Tibial artery (tissue), 4 donors: ENCODE data around the gene SLC43A2.

Experiments
- DNase-seq, 2 donors: peaks; one replicate each; pipeline ENCODE4 v3.0.0-alpha.2; 2019
- H3K27ac ChIP-seq, 2 donors: fragments of 200-600 bp; sonication (generic) in 1 of 2; 1 replicate in 1 of 2; 2 replicates in 1 of 2; pipeline ENCODE4 v1.5.1; 2018 to 2019; ENCODE audit warnings: mild to moderate bottlenecking in 1 of 2
- H3K27me3 ChIP-seq, 2 donors: fragments of 200-600 bp; sonication (generic) in 1 of 2; one replicate each; pipeline versions ENCODE4 v1.5.1 to v1.6.0; 2016 to 2019
- H3K36me3 ChIP-seq, 3 donors: fragments of 200-600 bp; sonication (generic) in 2 of 3; one replicate each; pipeline ENCODE4 v1.5.1; 2016 to 2019; ENCODE audit warnings: mild to moderate bottlenecking in 2 of 3
- H3K4me1 ChIP-seq, 4 donors: fragments of 200-600 bp; sonication (generic) in 2 of 4; 1 replicate in 3 of 4; 2 replicates in 1 of 4; pipeline ENCODE4 v1.5.1; 2016 to 2019
- H3K4me3 ChIP-seq, 2 donors: fragments of 200-600 bp; sonication (generic) in 1 of 2; 1 replicate in 1 of 2; 2 replicates in 1 of 2; pipeline ENCODE4 v1.5.1; 2018 to 2019; ENCODE audit warnings: mild to moderate bottlenecking in 2 of 2
- H3K9me3 ChIP-seq, 3 donors: fragments of 200-600 bp; sonication (generic) in 1 of 3; one replicate each; pipeline ENCODE4 v1.5.1; 2016 to 2019
- CTCF ChIP-seq, 2 experiments: fragments of 200-600 bp in 1 of 2; fragments of 450-650 bp in 1 of 2; IDR thresholded peaks; one replicate each; pipeline ENCODE4 v1.5.1; 2017 to 2019; ENCODE audit warnings: antibody characterized with exemption in 2 of 2, mild to moderate bottlenecking in 1 of 2, moderate library complexity in 1 of 2
- intact Hi-C: fragments of 100-400 bp; cut with DNase I; formaldehyde crosslinking; loops from one replicate; pipeline ENCODE4 v1.15.0; 2023; ENCODE audit warnings: low total_unique reads

The SLC43A2 gene

GRCh38 chr17:1643293-1643998 is 14.8 kb upstream of the SLC43A2 start:
- DNase-seq: no peak
- intact Hi-C loops: loop anchor here (10.0 kb wide), 1 partner anchor 379 kb away; no protein-coding TSS in a partner anchor
- no peaks in the 10 kb centered on the region for H3K27me3 ChIP-seq
- H3K36me3 ChIP-seq: no peaks in the 10 kb centered on the region
- TF ChIP-seq CTCF (IDR thresholded peaks at IDR 0.05): no peak
- peaks cover 0 to 32% (median 21%) of the 10 kb centered on the region in 4 donors for H3K4me1 ChIP-seq
- H3K4me3 ChIP-seq: peak overlapping the region; percentile 40 to 54
- H3K9me3 ChIP-seq: no peaks in the 10 kb centered on the region
- peak overlapping the region in 1 of 2 donors; percentile 23 for H3K27ac ChIP-seq

- H3K4me3 ChIP-seq: no peak overlapping the region
- H3K36me3 ChIP-seq: no peaks in the 10 kb centered on the region
- no peaks in the 10 kb centered on the region for H3K27me3 ChIP-seq
- no peak for DNase-seq
- H3K4me1 ChIP-seq: peaks cover 0 to 19% (median 10%) of the 10 kb centered on the region in 4 donors
- intact Hi-C loops: loop anchor here (10.0 kb wide), 1 partner anchor 376 kb away; no protein-coding TSS in a partner anchor
- no peak overlapping the region for H3K27ac ChIP-seq
- H3K9me3 ChIP-seq: no peaks in the 10 kb centered on the region
- no peak for TF ChIP-seq CTCF (IDR thresholded peaks at IDR 0.05)
Observed at GRCh38 chr17:1641065-1641403, 12.4 kb upstream of the SLC43A2 start.

DNA sequence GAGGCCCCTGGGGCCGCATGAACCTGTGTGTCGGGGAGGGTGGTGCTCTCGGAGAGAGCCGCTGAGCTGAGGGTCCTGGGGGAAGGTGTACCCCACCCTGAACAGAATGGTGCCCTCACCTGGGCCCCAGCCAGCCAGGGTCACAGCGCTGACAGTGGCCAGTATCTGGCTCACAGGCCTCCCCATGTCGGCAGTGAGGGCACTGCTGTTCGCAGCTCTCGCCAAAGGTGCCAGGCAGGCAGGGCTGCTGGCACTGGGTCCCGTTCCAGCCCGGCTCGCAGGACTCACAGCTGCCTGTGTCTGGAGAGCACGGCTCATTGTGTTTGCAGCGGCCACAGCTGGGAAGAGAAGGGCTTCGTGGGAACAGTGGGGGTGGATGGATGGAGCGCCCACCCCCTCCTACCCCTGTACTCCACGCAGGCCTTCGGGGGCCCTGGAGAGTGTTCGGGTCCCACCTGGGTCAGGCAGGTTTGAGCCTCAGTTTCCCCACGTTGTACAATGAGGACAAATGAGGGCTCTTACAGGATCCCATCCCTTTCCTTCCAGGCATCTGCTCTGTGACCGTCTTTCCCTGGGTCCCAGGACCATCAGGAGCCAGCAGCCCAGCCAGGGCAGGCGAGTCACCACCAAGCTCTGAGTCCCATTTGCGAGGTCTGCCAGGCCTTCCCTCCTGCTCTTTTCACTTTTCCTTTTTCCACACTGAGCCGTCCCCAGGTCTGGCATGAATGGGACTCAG is 11.9 kb upstream of the SLC43A2 start:
- no peak overlapping the region for H3K27ac ChIP-seq
- H3K36me3 ChIP-seq: no peaks in the 10 kb centered on the region
- H3K9me3 ChIP-seq: no peaks in the 10 kb centered on the region
- H3K4me3 ChIP-seq: no peak overlapping the region
- DNase-seq: no peak
- no peak for TF ChIP-seq CTCF (IDR thresholded peaks at IDR 0.05)
- no peaks in the 10 kb centered on the region for H3K27me3 ChIP-seq
- H3K4me1 ChIP-seq: peaks cover 0 to 19% (median 10%) of the 10 kb centered on the region in 4 donors
- intact Hi-C loops: loop anchor here (10.0 kb wide), 1 partner anchor 376 kb away; no protein-coding TSS in a partner anchor

DNA sequence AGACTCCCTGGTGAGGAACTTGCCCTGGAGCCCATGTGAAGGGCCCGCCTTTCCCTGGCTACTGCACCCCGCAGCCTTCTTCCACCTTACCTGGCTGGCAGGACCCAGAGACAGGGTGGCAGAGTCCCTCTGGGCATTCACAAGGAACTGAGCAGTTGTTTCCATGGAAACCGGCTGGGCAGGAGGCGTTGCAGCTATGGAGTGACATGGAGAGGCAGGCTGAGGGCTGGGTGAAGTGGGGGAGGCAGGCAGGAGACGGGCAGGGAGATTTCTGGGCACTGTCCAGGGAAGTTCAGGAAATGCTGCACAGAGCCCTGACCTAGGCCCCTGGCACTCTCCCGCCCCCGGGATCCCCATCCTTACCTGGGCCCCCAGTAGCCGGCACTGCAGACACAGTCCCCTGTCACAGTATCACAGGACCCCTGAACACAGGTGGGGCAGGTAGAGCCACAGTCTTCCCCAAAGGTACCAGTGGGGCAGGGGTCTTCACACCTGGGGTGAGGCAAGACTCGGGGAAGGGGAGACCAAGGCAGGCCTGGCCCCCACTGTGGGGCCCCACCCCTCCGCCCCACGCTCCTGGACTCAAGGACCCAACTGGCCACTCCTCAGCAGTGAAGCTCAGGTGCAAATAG is 11.0 kb upstream of the SLC43A2 start:
- Histone ChIP-seq H3K4me3 (no peak overlapping the region), H3K4me1 (peaks cover 0 to 19% (median 10%) of the 10 kb centered on the region in 4 donors), H3K27me3 (no peaks in the 10 kb centered on the region), H3K9me3 (no peaks in the 10 kb centered on the region), H3K27ac (no peak overlapping the region), H3K36me3 (peaks cover 0 to 7% (median 0%) of the 10 kb centered on the region in 3 donors)
- no peak for DNase-seq
- TF ChIP-seq CTCF (IDR thresholded peaks at IDR 0.05): no peak
- intact Hi-C loops: loop anchor here (10.0 kb wide), 1 partner anchor 375 kb away; no protein-coding TSS in a partner anchor

GRCh38 chr17:1638624-1639300 is 10.1 kb upstream of the SLC43A2 start:
- Histone ChIP-seq H3K36me3 (peaks cover 0 to 7% (median 0%) of the 10 kb centered on the region in 3 donors), H3K27me3 (no peaks in the 10 kb centered on the region), H3K27ac (no peak overlapping the region), H3K4me3 (no peak overlapping the region), H3K9me3 (no peaks in the 10 kb centered on the region), H3K4me1 (peaks cover 0 to 10% (median 5%) of the 10 kb centered on the region in 4 donors)
- intact Hi-C loops: no loop called here
- DNase-seq: no peak
- no peak for TF ChIP-seq CTCF (IDR thresholded peaks at IDR 0.05)
